H1 (cell line): ENCODE measurements around the gene SS18L1. TPM values are rescaled to one million over a fixed set of nuclear protein-coding genes. Genes with fewer than 3 reads are reported as not detected.

ENCODE experiments used
- CHD7 ChIP-seq: fragments of 300-600 bp; sonication (generic); IDR thresholded peaks from 2 replicates; pipeline ENCODE4 v1.7.1; 2012; ENCODE audit warnings: low read length, moderate library complexity, mild to moderate bottlenecking, inconsistent platforms; ENCODE audit not compliant: insufficient replicate concordance
- polyA plus RNA-seq, 7 experiments: library from polyadenylated mRNA; depleted of rRNA in 3 of 7; stranded (reverse) in 5 of 7; unstranded in 2 of 7; fragments of >200 nt in 5 of 7; fragments of 200-250 nt in 2 of 7; gene quantifications; 1 replicate in 5 of 7; 2 replicates in 1 of 7; 4 replicates in 1 of 7; pipeline versions ENCODE4 v1.2.1 to v1.2.3, GENCODE V29; 2011 to 2013; ENCODE audit warnings: missing spikeins in 2 of 7, mixed read lengths in 2 of 7
- total RNA-seq: library from RNA; stranded (reverse); fragmentation: NEBNext Ultra II Directional; extraction: Animal tissue kit (Norgen Biotek cat#: 25700); gene quantifications from 2 replicates; pipeline ENCODE4 v1.2.1, GENCODE V29; 2021

SS18L1 gene
- total and polyA plus RNA-seq, 2 of the 8 experiments (the other 6 are each of a cell fraction or from before 2014, with no cell fraction given): 28.4 to 29.7 TPM

- no peak for TF ChIP-seq CHD7
Measured at GRCh38 chr20:62157387-62158087, 14.0 kb downstream of the SS18L1 start (continued).
